Calu3 (cell line): ENCODE measurements around the gene STX8. TPM values are rescaled to one million over a fixed set of nuclear protein-coding genes. Genes with fewer than 3 reads are reported as not detected.

Experiments used
- BruUV-seq: library from RNA; stranded (reverse); fragments of 400-500 nt; replicated peaks from 2 replicates; lab custom pipeline; 2021; lab: Mats Ljungman, UMichigan
- CTCF ChIA-PET: fragments of 300-600 bp; sonication (Branson Sonifier 250); formaldehyde crosslinking; loops from one replicate; lab custom pipeline; 2022; ENCODE audit warnings: antibody characterized with exemption; lab: Charles Lee
- DNase-seq: peaks from one replicate; pipeline ENCODE4 v3.0.0; 2022
- H3K27ac Mint-ChIP-seq: one replicate; pipeline ENCODE4 v1.8.0; 2022; ENCODE audit warnings: mixed read lengths; ENCODE audit not compliant: unreplicated experiment
- H3K27me3 Mint-ChIP-seq: one replicate; pipeline ENCODE4 v1.8.0; 2022; ENCODE audit warnings: mixed read lengths; ENCODE audit not compliant: unreplicated experiment
- H3K36me3 Mint-ChIP-seq: one replicate; pipeline ENCODE4 v1.8.0; 2022; ENCODE audit warnings: mild to moderate bottlenecking, moderate library complexity, mixed read lengths; ENCODE audit not compliant: insufficient read depth, unreplicated experiment
- H3K4me1 Mint-ChIP-seq: one replicate; pipeline ENCODE4 v1.8.0; 2022; ENCODE audit warnings: mild to moderate bottlenecking, low read depth, mixed read lengths; ENCODE audit not compliant: unreplicated experiment
- H3K4me3 Mint-ChIP-seq: one replicate; pipeline ENCODE4 v1.8.0; 2022; ENCODE audit warnings: mild to moderate bottlenecking, low read depth, moderate library complexity, mixed read lengths; ENCODE audit not compliant: unreplicated experiment
- H3K9me3 Mint-ChIP-seq: one replicate; pipeline ENCODE4 v1.8.0; 2022; ENCODE audit warnings: low read depth, mixed read lengths; ENCODE audit not compliant: unreplicated experiment
- intact Hi-C: fragments of 100-400 bp; cut with micrococcal nuclease; formaldehyde crosslinking; loops from one replicate; pipeline ENCODE4 v1.10.0; 2022; ENCODE audit not compliant: unreplicated experiment
- total RNA-seq: library from RNA; stranded (reverse); gene quantifications from 2 replicates; pipeline ENCODE4 v1.2.3, GENCODE V29; 2022
- TF ChIP-seq, protein P1 (sequence below): fragments of 200-600 bp; IDR thresholded peaks from one replicate; pipeline ENCODE4 v1.8.0; 2022; ENCODE audit warnings: antibody characterized with exemption; ENCODE audit not compliant: unreplicated experiment

Gene STX8
- total RNA-seq, 1 experiment from 2014 or later = 32.4 TPM

DNA sequence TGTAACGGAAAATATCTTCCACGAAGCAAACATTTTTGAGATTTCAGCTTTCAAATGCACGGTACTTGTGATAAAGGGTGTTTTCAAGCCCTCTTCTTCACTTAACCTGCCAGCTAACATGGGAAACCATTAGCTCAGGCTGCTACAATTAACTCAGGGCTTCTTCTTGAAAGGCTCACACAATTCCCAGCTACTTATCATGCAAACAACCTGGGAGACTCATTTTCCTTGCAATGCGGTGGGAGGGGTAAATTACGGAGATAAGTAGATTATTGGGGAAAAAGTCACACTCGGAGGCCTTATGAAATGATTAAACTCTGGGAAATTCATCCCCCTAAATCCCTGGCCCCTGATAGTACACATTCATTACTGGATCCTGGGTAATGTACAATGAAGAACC, 266.4 kb downstream of the STX8 start:
- no TSS peak for BruUV-seq
- Mint-ChIP-seq H3K27ac (no peak overlapping the region), H3K4me3 (no peak overlapping the region)

DNA sequence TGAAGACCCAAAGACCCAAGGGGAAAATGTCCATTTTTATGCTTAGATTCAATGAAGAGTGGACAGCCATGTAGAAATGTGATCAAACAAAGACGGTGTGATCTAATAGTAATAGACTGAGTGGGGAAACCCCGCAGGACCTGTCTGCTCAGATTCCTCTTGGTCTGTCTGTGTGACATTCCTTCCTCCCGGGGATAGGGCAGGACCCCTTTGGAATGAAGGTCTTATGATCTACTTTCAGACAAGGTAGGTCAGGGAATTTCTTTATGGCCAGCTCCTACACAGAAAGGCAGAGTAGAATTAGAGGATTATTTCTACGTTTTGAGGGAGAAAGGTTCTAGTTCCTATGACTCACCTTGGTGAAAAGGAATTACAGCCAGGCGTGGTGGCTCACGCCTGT, 267.6 kb downstream of the STX8 start:
- H3K27me3 Mint-ChIP-seq = no peaks in the 10 kb centered on the region
- BruUV-seq = no TSS peak
- H3K4me1 Mint-ChIP-seq = peaks cover 8% of the 10 kb centered on the region
- TF ChIP-seq, protein P1, sequence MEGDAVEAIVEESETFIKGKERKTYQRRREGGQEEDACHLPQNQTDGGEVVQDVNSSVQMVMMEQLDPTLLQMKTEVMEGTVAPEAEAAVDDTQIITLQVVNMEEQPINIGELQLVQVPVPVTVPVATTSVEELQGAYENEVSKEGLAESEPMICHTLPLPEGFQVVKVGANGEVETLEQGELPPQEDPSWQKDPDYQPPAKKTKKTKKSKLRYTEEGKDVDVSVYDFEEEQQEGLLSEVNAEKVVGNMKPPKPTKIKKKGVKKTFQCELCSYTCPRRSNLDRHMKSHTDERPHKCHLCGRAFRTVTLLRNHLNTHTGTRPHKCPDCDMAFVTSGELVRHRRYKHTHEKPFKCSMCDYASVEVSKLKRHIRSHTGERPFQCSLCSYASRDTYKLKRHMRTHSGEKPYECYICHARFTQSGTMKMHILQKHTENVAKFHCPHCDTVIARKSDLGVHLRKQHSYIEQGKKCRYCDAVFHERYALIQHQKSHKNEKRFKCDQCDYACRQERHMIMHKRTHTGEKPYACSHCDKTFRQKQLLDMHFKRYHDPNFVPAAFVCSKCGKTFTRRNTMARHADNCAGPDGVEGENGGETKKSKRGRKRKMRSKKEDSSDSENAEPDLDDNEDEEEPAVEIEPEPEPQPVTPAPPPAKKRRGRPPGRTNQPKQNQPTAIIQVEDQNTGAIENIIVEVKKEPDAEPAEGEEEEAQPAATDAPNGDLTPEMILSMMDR = no peak
- H3K27ac Mint-ChIP-seq = no peak overlapping the region
- H3K4me3 Mint-ChIP-seq = no peak overlapping the region
- CTCF ChIA-PET = interaction anchor here (0.7 kb wide), 1 partner anchor 364 kb away, joined by 4 read pairs; no protein-coding TSS in a partner anchor
- intact Hi-C loops = no loop called here
- H3K9me3 Mint-ChIP-seq = no peaks in the 10 kb centered on the region
- H3K36me3 Mint-ChIP-seq = no peaks in the 10 kb centered on the region
- DNase-seq = peak; percentile 35

More for the DNA sequence above, 266.4 kb downstream of the STX8 start:
- Mint-ChIP-seq H3K36me3 (no peaks in the 10 kb centered on the region), H3K9me3 (no peaks in the 10 kb centered on the region), H3K27me3 (no peaks in the 10 kb centered on the region), H3K4me1 (peaks cover 8% of the 10 kb centered on the region)
- DNase-seq = no peak
- CTCF ChIA-PET = no interaction called here
- intact Hi-C loops = no loop called here
- TF ChIP-seq, protein P1 = no peak

DNA sequence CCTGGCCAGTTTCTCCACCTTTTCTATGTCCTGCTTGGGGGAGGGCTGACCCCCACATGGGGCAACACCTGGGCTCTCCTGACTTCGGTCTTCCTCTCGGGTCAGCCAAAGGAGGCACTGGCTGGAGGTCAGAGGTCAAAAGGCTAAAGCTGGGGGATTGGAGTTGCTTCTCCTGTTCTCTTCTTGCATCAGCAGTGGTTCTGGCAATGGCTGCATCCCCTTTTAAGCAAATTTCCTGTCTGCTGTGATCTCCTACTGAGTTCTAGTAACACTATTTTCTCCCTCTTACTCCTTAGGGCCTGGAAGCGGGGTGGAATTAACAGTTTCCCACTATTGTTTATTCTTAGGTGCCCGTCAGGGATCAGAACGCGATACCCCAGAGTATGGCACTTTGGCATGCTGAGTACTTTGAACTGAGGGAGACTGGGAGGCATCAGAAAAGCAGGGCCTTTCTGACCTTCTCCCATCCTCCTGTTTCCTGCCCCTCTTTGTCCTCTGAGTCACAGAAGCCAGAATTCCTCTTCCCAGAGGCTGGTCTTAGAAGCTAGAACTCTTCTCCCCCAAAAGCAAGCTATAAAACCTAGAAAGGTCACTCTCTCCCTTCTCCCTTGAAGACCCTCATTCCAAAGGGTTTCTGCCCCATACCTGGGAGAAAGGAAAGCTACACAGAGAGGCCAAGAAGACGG, 268.2 kb downstream of the STX8 start:
- CTCF ChIA-PET = no interaction called here
- H3K4me1 Mint-ChIP-seq = peaks cover 8% of the 10 kb centered on the region
- H3K9me3 Mint-ChIP-seq = no peaks in the 10 kb centered on the region
- intact Hi-C loops = no loop called here
- H3K27ac Mint-ChIP-seq = no peak overlapping the region
- no TSS peak for BruUV-seq
- no peaks in the 10 kb centered on the region for H3K36me3 Mint-ChIP-seq
- H3K27me3 Mint-ChIP-seq = no peaks in the 10 kb centered on the region
- TF ChIP-seq, protein P1 = no peak
- H3K4me3 Mint-ChIP-seq = no peak overlapping the region
- DNase-seq = no peak

DNA sequence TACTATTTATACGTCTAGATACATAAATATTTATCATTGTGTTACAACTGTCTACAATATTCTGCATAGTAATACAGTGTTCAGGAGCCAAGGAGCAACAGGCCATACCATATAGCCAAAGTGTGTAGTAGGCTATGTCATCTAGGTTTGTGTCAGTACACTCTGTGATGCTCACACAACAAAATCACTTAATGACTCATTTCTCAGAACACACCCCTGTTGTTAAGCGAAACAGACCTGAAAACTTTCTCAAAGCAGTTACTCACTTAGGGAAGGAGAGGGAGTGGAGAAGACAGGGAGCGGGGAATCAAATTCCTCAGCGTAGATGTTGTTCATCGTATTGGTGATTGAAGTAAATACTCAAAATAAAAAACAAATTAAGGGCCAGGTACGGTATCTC, 269.5 kb downstream of the STX8 start:
- no TSS peak for BruUV-seq
- H3K27me3 Mint-ChIP-seq = no peaks in the 10 kb centered on the region
- no peak overlapping the region for H3K4me3 Mint-ChIP-seq
- DNase-seq = no peak
- TF ChIP-seq, protein P1 = no peak
- intact Hi-C loops = no loop called here
- no peaks in the 10 kb centered on the region for H3K36me3 Mint-ChIP-seq
- H3K9me3 Mint-ChIP-seq = no peaks in the 10 kb centered on the region
- peaks cover 8% of the 10 kb centered on the region for H3K4me1 Mint-ChIP-seq
- H3K27ac Mint-ChIP-seq = no peak overlapping the region
- CTCF ChIA-PET = no interaction called here
